ENCODE data around the gene SLC22A16.

GRCh38 chr6:110493253-110493800 lies 16.9 kb upstream of the SLC22A16 start:
- no peak for TF ChIP-seq CTCF (IDR thresholded peaks at IDR 0.05; ENCODE audit: insufficient read depth, low read length, poor library complexity, severe bottlenecking)
- TF ChIP-seq EZH2phosphoT487 (conservative IDR thresholded peaks at IDR 0.05; ENCODE audit: low read length): no peak

Data from SU-DHL-6 (cell line).